ENCODE results near the gene ZNRF4.
"Not testable (repeated sequence)": the region's sequence is repeated elsewhere in the genome, so short reads cannot be mapped to it uniquely, and the experiment has no call there.

ZNRF4 gene

GRCh38 chr19:5472286-5472685 lies 17.1 kb downstream of the ZNRF4 start:
- no peak for DNase-seq (ENCODE audit: low read depth in 2 of 2, low spot score in 1 of 2)

- no peak for DNase-seq (ENCODE audit: low read depth in 2 of 2, low spot score in 1 of 2)
Measured at GRCh38 chr19:5473646-5474045, 18.4 kb downstream of the ZNRF4 start.

DNA sequence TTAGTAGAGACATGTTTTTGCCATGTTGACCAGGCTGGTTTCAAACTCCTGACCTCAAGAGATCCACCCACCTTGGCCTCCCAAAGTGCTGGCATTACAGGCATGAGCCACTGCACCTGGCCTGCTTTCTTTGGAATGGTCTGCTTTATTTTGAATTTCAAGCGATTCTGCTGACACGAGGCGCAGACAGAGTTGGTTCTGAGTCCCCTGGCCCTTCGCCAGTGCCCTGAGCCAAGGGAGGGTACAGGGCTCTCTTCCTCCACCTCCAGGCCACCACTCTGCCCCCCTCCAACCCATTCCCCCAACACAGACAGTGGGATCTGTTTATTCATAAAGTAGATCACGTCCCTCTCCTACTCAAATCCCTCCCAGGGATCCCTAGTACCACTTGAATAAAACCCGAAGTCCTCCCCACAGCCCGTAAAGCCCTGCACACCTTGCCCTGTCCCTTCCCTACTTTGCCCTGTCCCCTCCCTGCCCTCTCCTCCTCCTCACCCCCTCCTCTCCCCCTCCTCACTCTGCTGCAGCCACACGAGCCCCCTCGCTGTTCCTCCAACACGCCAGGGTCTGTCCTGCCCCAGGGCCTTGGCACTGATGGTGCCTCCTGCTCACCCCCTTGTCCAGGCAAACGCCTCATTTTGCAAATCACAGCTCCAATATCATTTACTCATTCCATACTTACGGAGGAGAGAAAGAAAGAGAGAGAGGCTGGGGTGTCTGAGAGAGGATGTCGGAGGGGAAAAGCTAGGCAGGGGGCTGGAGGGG lies 22.4 kb downstream of the ZNRF4 start:
- no peak for DNase-seq (ENCODE audit: low read depth in 2 of 2, low spot score in 1 of 2)

GRCh38 chr19:5478241-5478924 lies 23.2 kb downstream of the ZNRF4 start:
- no peak for DNase-seq (ENCODE audit: low read depth in 2 of 2, low spot score in 1 of 2)

DNA sequence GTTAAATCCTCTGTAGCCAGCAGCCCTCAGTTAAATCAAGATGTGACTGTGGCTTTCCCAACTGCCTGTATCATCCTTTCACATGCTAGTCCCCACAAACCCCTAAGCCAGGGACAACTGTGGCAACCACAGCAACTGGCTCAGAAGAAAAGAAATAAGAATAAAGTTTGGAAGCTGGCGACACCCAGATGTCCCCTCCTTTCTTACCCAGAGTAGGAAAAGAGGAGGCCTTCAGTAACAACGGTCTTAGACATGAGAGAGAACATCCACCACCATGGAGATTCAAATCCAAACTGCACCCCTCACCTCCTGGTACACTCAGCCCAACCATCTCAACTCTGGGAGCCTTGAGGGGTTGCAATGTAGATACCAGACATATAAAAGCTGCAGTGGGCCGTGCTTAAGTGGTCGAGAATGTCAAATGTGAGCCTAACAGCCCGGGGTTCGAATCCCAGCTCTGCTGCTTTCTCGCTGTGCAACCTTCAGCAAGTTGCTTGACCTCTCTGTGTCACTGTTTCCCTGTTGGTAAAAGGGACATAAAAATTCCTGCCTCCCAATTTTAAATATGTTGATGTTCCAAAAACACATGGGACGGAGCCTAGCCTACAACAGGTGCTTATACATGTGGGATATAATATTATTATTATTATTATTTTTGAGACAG lies 23.8 kb downstream of the ZNRF4 start:
- no peak for DNase-seq (ENCODE audit: low read depth in 2 of 2, low spot score in 1 of 2)

- no peak for DNase-seq (ENCODE audit: low read depth in 2 of 2, low spot score in 1 of 2)
Measured at GRCh38 chr19:5479958-5480357, 24.7 kb downstream of the ZNRF4 start.

GRCh38 chr19:5480427-5480836 lies 25.2 kb downstream of the ZNRF4 start:
- DNase-seq (ENCODE audit: low read depth in 2 of 2, low spot score in 1 of 2) = peak in 1 of 2 donors; percentile 6

- DNase-seq (ENCODE audit: low read depth in 2 of 2, low spot score in 1 of 2) = no peak
Measured at GRCh38 chr19:5481957-5482356, 26.7 kb downstream of the ZNRF4 start.

- DNase-seq (ENCODE audit: low read depth in 2 of 2, low spot score in 1 of 2) = no peak
Measured at GRCh38 chr19:5484398-5485285, 29.4 kb downstream of the ZNRF4 start.

GRCh38 chr19:5485286-5485636 lies 30.0 kb downstream of the ZNRF4 start:
- DNase-seq (ENCODE audit: low read depth in 2 of 2, low spot score in 1 of 2) = no peak

DNA sequence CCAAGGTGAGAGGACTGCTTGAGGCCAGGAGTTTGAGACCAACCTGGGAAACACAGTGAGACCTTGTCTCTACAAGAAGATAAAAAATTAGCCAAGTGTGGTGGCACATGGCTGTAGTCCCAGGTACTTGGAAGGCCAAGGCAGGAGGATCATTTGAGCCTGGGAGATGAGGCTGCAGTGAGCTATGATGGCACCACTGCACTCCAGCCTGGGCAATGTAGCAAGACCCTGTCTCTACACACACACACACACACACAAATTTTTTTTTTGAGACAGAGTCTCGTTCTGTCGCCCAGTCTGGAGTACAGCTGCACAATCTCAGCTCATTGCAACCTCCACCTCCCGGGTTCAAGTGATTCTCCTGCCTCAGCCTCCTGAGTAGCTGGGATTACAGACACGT lies 30.4 kb downstream of the ZNRF4 start:
- not testable (repeated sequence) for DNase-seq (ENCODE audit: low read depth in 2 of 2, low spot score in 1 of 2)

GRCh38 chr19:5487222-5487621 lies 32.0 kb downstream of the ZNRF4 start:
- no peak for DNase-seq (ENCODE audit: low read depth in 2 of 2, low spot score in 1 of 2)

- DNase-seq (ENCODE audit: low read depth in 2 of 2, low spot score in 1 of 2) = no peak
Measured at GRCh38 chr19:5489551-5489950, 34.3 kb downstream of the ZNRF4 start.

DNA sequence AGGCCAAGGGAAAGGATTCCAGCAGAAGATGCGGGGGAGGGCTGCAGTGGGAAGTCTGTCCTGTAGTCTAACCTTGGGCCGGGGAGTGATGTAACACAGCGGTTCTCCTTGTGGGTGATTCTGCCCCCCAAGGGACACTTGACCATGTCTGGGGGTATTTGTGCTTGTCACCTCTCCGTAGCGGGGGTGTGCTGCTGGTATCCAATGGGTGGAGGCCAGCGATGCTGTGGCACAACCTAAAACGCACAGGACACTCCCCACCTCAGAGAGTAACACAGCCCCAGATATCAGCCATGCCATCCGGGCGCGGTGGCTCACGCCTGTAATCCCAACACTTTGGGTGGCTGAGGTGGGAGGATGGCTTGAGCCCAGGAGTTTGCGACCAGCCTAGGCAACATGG lies 36.3 kb downstream of the ZNRF4 start:
- no peak for DNase-seq (ENCODE audit: low read depth in 2 of 2, low spot score in 1 of 2)

DNA sequence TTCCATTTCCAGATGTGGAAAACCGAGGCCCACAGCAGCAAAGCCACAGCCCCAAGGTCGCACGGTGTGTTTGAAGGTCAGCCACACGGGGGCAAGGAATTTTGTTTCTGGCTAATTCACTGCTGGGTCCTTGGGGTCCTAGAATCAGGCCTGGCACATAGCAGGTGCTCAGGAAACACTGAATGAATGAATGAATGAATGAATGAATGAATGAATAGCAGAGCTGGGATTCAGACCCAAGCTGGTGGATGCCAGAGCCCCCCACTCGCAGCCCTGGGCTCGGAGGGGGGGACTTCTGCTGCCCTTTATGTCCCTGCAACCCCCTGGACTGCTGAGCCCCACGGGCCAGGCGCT lies 37.0 kb downstream of the ZNRF4 start:
- DNase-seq (ENCODE audit: low read depth in 2 of 2, low spot score in 1 of 2) = no peak

- DNase-seq (ENCODE audit: low read depth in 2 of 2, low spot score in 1 of 2) = no peak
Measured at GRCh38 chr19:5492635-5493409, 37.6 kb downstream of the ZNRF4 start.

DNA sequence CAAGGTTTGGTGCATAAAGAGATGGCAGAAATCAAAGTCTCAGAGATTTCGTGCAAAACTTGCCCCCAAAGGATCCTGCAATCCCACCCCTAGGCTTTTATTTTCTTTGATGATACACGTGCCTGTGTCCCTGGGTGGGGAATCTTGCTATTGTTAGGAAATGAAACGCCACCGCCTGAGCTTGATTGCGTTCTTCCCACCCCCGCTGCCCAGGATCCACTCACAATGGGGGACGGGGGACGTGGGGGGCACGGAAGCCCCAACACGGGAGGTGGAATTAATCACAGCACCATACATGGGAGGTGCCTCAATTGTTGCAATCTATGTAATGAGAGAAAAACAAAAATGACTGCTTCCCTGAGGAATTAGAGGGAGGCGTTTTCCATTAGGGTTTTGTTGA lies 39.6 kb downstream of the ZNRF4 start:
- no peak for DNase-seq (ENCODE audit: low read depth in 2 of 2, low spot score in 1 of 2)

- DNase-seq (ENCODE audit: low read depth in 2 of 2, low spot score in 1 of 2) = no peak
Measured at GRCh38 chr19:5495792-5496191, 40.6 kb downstream of the ZNRF4 start.

DNA sequence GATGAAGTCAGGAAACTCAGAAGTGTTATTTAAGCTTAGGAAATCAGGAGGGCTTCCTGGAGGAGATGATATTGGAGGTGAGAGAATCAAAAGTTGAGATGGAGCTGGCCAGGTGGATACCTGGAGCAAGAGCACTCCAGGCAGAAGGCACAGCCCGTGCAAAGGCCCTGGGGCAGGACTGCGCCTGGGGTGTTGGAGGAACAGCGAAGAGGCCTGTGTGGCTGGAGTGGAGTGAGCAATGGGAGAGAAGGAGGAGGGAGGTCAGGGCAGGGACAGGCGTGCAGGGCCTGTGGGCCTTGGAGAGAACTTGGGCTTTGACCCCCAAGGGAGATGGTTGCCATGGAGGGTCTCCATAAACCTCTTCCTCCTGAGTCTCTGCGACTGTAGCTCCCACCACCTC lies 42.1 kb downstream of the ZNRF4 start:
- no peak for DNase-seq (ENCODE audit: low read depth in 2 of 2, low spot score in 1 of 2)

GRCh38 chr19:5498830-5499550 lies 43.8 kb downstream of the ZNRF4 start:
- DNase-seq (ENCODE audit: low read depth in 2 of 2, low spot score in 1 of 2) = no peak

Data from stimulated activated CD8-positive, alpha-beta memory T cell treated with anti-CD3 and anti-CD28 coated beads, Interleukin-4, amount 100 ng/mL, for 1 hour (primary cell).